Activated T-cell treated with anti-CD3 and anti-CD28 coated beads for 24 hours (primary cell): Measurements from ENCODE around the gene CMPK2.

Experiments
- DNase-seq: peaks from one replicate; pipeline ENCODE4 v3.0.0-alpha.2; 2020; ENCODE audit warnings: low read depth

The CMPK2 gene

GRCh38 chr2:6810961-6811360 is 54.7 kb downstream of the CMPK2 start:
- no peak for DNase-seq

GRCh38 chr2:6808426-6808825 is 57.3 kb downstream of the CMPK2 start:
- DNase-seq, result no peak

GRCh38 chr2:6806604-6807003 is 59.1 kb downstream of the CMPK2 start:
- DNase-seq, result no peak

DNA sequence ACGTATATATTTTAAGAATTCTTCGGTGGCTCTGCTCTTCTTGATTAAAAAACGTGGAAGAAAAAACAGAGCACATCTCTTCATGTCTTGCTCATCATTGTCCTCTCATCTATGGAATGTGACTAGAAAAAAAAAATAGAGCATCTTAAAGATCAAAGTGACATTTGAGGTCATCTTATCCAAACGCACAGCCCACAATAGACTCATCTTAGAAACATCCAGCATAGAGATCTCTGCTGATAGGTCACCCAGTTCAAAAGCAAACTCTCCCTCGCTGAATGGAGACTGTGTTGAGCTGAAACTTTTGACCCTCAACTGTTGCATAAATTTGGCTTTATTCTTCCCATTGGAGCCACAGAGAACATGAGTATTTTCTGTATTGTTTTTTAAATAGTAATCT is 65.2 kb downstream of the CMPK2 start:
- no peak for DNase-seq
